ENCODE data around the gene ARHGEF16. TPM values are rescaled to one million over a fixed set of nuclear protein-coding genes. Genes with fewer than 3 reads are reported as not detected.

ARHGEF16 gene
- total and polyA plus RNA-seq, 2 donors (not counting 1 experiment from before 2014, with no cell fraction given): 0.13 to 0.22 TPM

DNA sequence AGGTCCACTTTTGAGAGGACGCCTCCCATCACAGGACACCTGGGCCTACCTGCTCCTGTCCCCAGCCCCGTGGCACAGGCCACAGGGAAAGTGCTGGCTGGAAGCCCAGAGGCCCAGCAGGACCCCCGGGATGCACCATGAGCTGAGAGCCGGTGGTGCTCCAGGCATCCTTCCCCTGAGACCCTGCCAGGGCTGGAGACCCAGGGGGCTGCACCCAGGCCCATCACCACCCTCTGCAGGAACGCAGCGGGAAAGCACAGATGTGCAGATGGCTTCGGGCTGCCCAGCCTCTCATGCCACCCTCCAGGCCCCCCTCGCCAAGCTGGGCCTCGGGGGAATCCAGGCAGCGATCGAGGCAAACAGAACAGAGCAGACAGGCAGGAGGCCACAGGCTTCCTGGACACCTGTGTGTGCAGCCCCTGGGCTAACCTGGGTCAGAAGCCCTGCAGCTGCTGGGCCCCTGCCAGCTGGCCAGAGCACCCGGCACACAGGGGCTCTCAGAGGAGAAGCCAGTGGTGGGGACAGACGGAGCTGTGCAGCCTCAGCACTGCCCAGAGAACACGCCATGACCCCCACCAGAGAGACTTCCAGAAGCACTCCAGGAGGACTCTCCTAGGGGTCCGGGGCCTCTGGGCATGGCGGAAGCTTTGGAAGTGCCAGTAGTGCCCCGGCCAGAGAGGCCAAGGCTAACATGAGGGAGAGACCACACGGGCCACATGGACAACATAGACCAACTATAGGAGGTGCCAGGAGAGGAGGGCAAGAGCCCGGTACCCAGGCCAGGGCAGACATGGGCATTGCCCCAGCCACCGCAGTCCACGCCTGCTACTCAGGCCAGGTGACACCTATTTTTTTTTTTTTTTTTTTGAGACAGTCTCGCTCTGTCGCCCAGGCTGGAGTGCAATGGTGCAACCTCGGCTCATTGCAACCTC, 71.4 kb downstream of the ARHGEF16 start:
- H3K27ac Mint-ChIP-seq: no peak overlapping the region
- CTCF ChIA-PET: no interaction called here
- H4K20me1 ChIP-seq (ENCODE audit: control insufficient read depth, insufficient read depth, low read length, poor library complexity, severe bottlenecking): peaks cover 32% of the 10 kb centered on the region
- intact Hi-C loops (cut with micrococcal nuclease): no loop called here
- POLR2A ChIA-PET: no interaction called here
- H3K9me3 Mint-ChIP-seq (ENCODE audit: insufficient read depth): no peaks in the 10 kb centered on the region
- peaks cover 9 to 12% of the 10 kb centered on the region in 2 donors for H3K4me1 ChIP-seq (ENCODE audit: control insufficient read depth in 2 of 2, insufficient read depth in 2 of 2, low read length in 2 of 2)
- ATAC-seq (ENCODE audit: low read depth) (no peak), DNase-seq (no peak)
- no peak overlapping the region for H3K4me2 ChIP-seq (replicated peaks; ENCODE audit: low read depth, low read length, poor library complexity, severe bottlenecking)
- no peaks in the 10 kb centered on the region for H3K36me3 ChIP-seq (replicated peaks in 1 of 2; ENCODE audit: control extremely low read depth in 1 of 2, control insufficient read depth in 1 of 2, extremely low read depth in 1 of 2, insufficient read depth in 2 of 2, low read length in 1 of 2)
- H3K9me3 ChIP-seq (ENCODE audit: control extremely low read depth in 1 of 3, control insufficient read depth in 2 of 3, insufficient read depth in 1 of 3, low read length in 2 of 3): no peaks in the 10 kb centered on the region
- no peak overlapping the region for H2AFZ ChIP-seq (ENCODE audit: insufficient read depth, low read depth, low read length, poor library complexity, severe bottlenecking)
- peaks cover 27% of the 10 kb centered on the region for H3K79me2 ChIP-seq (ENCODE audit: control insufficient read depth, insufficient read depth, low read length)
- peaks cover 16% of the 10 kb centered on the region for H3K4me1 Mint-ChIP-seq
- H3K27ac ChIP-seq (ENCODE audit: low read length in 2 of 2): no peak overlapping the region
- no peak for TF ChIP-seq EZH2 (IDR thresholded peaks at IDR 0.05; ENCODE audit: borderline replicate concordance, insufficient read depth, low read depth, low read length, poor library complexity, severe bottlenecking)
- TF ChIP-seq, protein P1, sequence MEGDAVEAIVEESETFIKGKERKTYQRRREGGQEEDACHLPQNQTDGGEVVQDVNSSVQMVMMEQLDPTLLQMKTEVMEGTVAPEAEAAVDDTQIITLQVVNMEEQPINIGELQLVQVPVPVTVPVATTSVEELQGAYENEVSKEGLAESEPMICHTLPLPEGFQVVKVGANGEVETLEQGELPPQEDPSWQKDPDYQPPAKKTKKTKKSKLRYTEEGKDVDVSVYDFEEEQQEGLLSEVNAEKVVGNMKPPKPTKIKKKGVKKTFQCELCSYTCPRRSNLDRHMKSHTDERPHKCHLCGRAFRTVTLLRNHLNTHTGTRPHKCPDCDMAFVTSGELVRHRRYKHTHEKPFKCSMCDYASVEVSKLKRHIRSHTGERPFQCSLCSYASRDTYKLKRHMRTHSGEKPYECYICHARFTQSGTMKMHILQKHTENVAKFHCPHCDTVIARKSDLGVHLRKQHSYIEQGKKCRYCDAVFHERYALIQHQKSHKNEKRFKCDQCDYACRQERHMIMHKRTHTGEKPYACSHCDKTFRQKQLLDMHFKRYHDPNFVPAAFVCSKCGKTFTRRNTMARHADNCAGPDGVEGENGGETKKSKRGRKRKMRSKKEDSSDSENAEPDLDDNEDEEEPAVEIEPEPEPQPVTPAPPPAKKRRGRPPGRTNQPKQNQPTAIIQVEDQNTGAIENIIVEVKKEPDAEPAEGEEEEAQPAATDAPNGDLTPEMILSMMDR (IDR thresholded peaks at IDR 0.05): no peak
- no peak overlapping the region for H3K4me3 ChIP-seq (ENCODE audit: control extremely low read depth in 1 of 5, extremely low read depth in 1 of 5, insufficient read depth in 1 of 5, low read depth in 2 of 5, low read length in 4 of 5)
- H3K27me3 Mint-ChIP-seq: no peaks in the 10 kb centered on the region
- H3K27me3 ChIP-seq (replicated peaks in 1 of 4; ENCODE audit: control extremely low read depth in 1 of 4, control insufficient read depth in 3 of 4, insufficient read depth in 4 of 4, low read length in 3 of 4): no peaks in the 10 kb centered on the region
- WGBS (ENCODE audit: insufficient coverage): 43% methylated on average over 20 of the region's 24 CpGs
- H3K9ac ChIP-seq (ENCODE audit: low read length): no peak overlapping the region
- no peak overlapping the region for H3K4me3 Mint-ChIP-seq

DNA sequence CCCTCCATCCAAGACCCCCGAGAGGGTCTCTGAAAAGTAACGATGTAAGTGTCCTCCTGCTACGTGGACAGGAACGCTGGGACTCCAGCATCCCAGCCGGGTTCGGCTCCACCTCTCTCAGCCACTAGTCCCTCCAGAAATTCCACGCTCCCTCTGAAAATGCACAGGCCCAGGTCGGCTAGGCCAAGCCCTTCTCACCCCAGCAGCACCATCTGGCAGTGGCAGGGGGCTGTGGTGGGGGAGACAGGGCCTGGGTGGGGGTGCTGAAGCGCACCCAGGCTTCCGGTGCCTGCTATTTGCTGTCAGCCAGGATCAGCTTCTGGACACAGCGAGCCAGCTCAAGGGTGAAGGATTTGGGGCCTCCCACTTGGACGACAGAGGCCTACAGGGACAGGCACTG, 73.3 kb downstream of the ARHGEF16 start:
- Histone ChIP-seq H4K20me1 (ENCODE audit: control insufficient read depth, insufficient read depth, low read length, poor library complexity, severe bottlenecking) (peaks cover 21% of the 10 kb centered on the region), H2AFZ (ENCODE audit: insufficient read depth, low read depth, low read length, poor library complexity, severe bottlenecking) (no peak overlapping the region), H3K79me2 (ENCODE audit: control insufficient read depth, insufficient read depth, low read length) (peaks cover 24% of the 10 kb centered on the region), H3K27me3 (replicated peaks in 1 of 4; ENCODE audit: control extremely low read depth in 1 of 4, control insufficient read depth in 3 of 4, insufficient read depth in 4 of 4, low read length in 3 of 4) (no peaks in the 10 kb centered on the region), H3K9me3 (ENCODE audit: control extremely low read depth in 1 of 3, control insufficient read depth in 2 of 3, insufficient read depth in 1 of 3, low read length in 2 of 3) (no peaks in the 10 kb centered on the region), H3K36me3 (replicated peaks in 1 of 2; ENCODE audit: control extremely low read depth in 1 of 2, control insufficient read depth in 1 of 2, extremely low read depth in 1 of 2, insufficient read depth in 2 of 2, low read length in 1 of 2) (no peaks in the 10 kb centered on the region), H3K4me2 (replicated peaks; ENCODE audit: low read depth, low read length, poor library complexity, severe bottlenecking) (no peak overlapping the region), H3K4me3 (ENCODE audit: control extremely low read depth in 1 of 5, extremely low read depth in 1 of 5, insufficient read depth in 1 of 5, low read depth in 2 of 5, low read length in 4 of 5) (no peak overlapping the region), H3K9ac (ENCODE audit: low read length) (no peak overlapping the region), H3K27ac (ENCODE audit: low read length in 2 of 2) (no peak overlapping the region), H3K4me1 (ENCODE audit: control insufficient read depth in 2 of 2, insufficient read depth in 2 of 2, low read length in 2 of 2) (peaks cover 9 to 14% of the 10 kb centered on the region in 2 donors)
- 96% methylated on average over 11 of the region's 12 CpGs for WGBS (ENCODE audit: insufficient coverage)
- ChIA-PET CTCF (interaction anchor here (1.1 kb wide), 1 partner anchor 10 kb away, joined by 3 read pairs; no protein-coding TSS in a partner anchor), POLR2A (no interaction called here)
- intact Hi-C loops (cut with micrococcal nuclease): no loop called here
- DNase-seq (no peak), ATAC-seq (ENCODE audit: low read depth) (no peak)
- Mint-ChIP-seq H3K27ac (no peak overlapping the region), H3K27me3 (no peaks in the 10 kb centered on the region), H3K9me3 (ENCODE audit: insufficient read depth) (no peaks in the 10 kb centered on the region), H3K4me1 (peaks cover 18% of the 10 kb centered on the region), H3K4me3 (no peak overlapping the region)
- no peak for TF ChIP-seq EZH2 (IDR thresholded peaks at IDR 0.05; ENCODE audit: borderline replicate concordance, insufficient read depth, low read depth, low read length, poor library complexity, severe bottlenecking)
- TF ChIP-seq, protein P1 (IDR thresholded peaks at IDR 0.05): no peak
